Smooth muscle cell (in vitro differentiated cells): Measurements from ENCODE around the gene CTAG1B. TPM values are rescaled to one million over a fixed set of nuclear protein-coding genes. Genes with fewer than 3 reads are reported as not detected.
"Not testable (repeated sequence)": the region's sequence is repeated elsewhere in the genome, so short reads cannot be mapped to it uniquely, and the experiment has no call there.

Source experiments
- DNase-seq: peaks from one replicate; lab custom pipeline; 2025; ENCODE audit not compliant: unreplicated experiment; lab: John Stamatoyannopoulos, UW
- H2AFZ ChIP-seq: fragments of 200-600 bp; sonication (generic); 2 replicates; pipeline ENCODE4 v1.6.0; 2016; ENCODE audit warnings: antibody characterized with exemption, low read depth, mild to moderate bottlenecking
- H3F3A ChIP-seq: fragments of 200-600 bp; sonication (generic); 2 replicates; pipeline ENCODE4 v1.6.0; 2017; ENCODE audit warnings: antibody characterized with exemption, low read depth
- H3K27ac ChIP-seq: fragments of 200-600 bp; sonication (generic); 2 replicates; pipeline ENCODE4 v1.5.1; 2016; ENCODE audit warnings: low read depth, mild to moderate bottlenecking
- H3K27me3 ChIP-seq: fragments of 200-600 bp; sonication (generic); 2 replicates; pipeline ENCODE4 v1.6.1; 2016; ENCODE audit warnings: low read depth, mild to moderate bottlenecking
- H3K36me3 ChIP-seq: fragments of 200-600 bp; sonication (generic); 2 replicates; pipeline ENCODE4 v1.5.1; 2016; ENCODE audit warnings: low read depth
- H3K4me1 ChIP-seq: fragments of 200-600 bp; sonication (generic); 2 replicates; pipeline ENCODE4 v1.5.1; 2016; ENCODE audit warnings: low read depth
- H3K4me2 ChIP-seq: fragments of 200-600 bp; sonication (generic); 2 replicates; pipeline ENCODE4 v1.6.0; 2016; ENCODE audit warnings: mild to moderate bottlenecking
- H3K4me3 ChIP-seq: fragments of 200-600 bp; sonication (generic); 2 replicates; pipeline ENCODE4 v1.5.1; 2016; ENCODE audit warnings: mild to moderate bottlenecking
- H3K79me2 ChIP-seq: fragments of 200-600 bp; sonication (generic); 2 replicates; pipeline ENCODE4 v1.6.0; 2016; ENCODE audit warnings: low read depth, mild to moderate bottlenecking
- H3K9ac ChIP-seq: fragments of 200-600 bp; sonication (generic); 2 replicates; pipeline ENCODE4 v1.6.0; 2016; ENCODE audit warnings: low read depth
- H3K9me3 ChIP-seq: fragments of 200-600 bp; sonication (generic); replicated peaks from 2 replicates; pipeline ENCODE4 v1.5.1; 2016; ENCODE audit warnings: low read depth
- H4K20me1 ChIP-seq: fragments of 200-600 bp; sonication (generic); 2 replicates; pipeline ENCODE4 v1.6.0; 2016; ENCODE audit warnings: low read depth
- WGBS: methylation state at CpG from one replicate; pipeline ENCODE4 v1.1.7; 2016; ENCODE audit warnings: low lambda C conversion rate; 5-methylcytosine and 5-hydroxymethylcytosine counted together
- polyA plus RNA-seq: library from polyadenylated mRNA; unstranded; fragments of >200 nt; fragmentation: Nextera tagmentation; extraction: Ambion mirVana; gene quantifications from 2 replicates; pipeline ENCODE4 v1.2.1, GENCODE V29; 2016
- total RNA-seq: library from RNA; depleted of rRNA; stranded (reverse); fragments of >200 nt; gene quantifications from 2 replicates; pipeline ENCODE4 v1.2.3, GENCODE V29; 2014
- TF ChIP-seq, protein P1 (sequence below): fragments of 200-600 bp; sonication (generic); IDR thresholded peaks from 2 replicates; pipeline ENCODE4 v1.5.1; 2017; ENCODE audit warnings: borderline replicate concordance, mild to moderate bottlenecking, antibody characterized with exemption; ENCODE audit not compliant: insufficient read depth, poor library complexity, severe bottlenecking

CTAG1B gene
- total and polyA plus RNA-seq, 2 experiments from 2014 or later, result not detected

- Histone ChIP-seq H2AFZ (no peak overlapping the region), H3K4me3 (no peak overlapping the region), H3K27ac (no peak overlapping the region), H3K4me1 (no peaks in the 10 kb centered on the region), H3K79me2 (no peaks in the 10 kb centered on the region), H3K36me3 (no peaks in the 10 kb centered on the region), H3K9ac (no peak overlapping the region), H4K20me1 (no peaks in the 10 kb centered on the region), H3K4me2 (no peak overlapping the region), H3F3A (no peaks in the 10 kb centered on the region), H3K27me3 (no peaks in the 10 kb centered on the region), H3K9me3 (no peaks in the 10 kb centered on the region)
- DNase-seq, result no peak
- 71% methylated on average over 2 of the region's 2 CpGs for WGBS
- TF ChIP-seq, protein P1, sequence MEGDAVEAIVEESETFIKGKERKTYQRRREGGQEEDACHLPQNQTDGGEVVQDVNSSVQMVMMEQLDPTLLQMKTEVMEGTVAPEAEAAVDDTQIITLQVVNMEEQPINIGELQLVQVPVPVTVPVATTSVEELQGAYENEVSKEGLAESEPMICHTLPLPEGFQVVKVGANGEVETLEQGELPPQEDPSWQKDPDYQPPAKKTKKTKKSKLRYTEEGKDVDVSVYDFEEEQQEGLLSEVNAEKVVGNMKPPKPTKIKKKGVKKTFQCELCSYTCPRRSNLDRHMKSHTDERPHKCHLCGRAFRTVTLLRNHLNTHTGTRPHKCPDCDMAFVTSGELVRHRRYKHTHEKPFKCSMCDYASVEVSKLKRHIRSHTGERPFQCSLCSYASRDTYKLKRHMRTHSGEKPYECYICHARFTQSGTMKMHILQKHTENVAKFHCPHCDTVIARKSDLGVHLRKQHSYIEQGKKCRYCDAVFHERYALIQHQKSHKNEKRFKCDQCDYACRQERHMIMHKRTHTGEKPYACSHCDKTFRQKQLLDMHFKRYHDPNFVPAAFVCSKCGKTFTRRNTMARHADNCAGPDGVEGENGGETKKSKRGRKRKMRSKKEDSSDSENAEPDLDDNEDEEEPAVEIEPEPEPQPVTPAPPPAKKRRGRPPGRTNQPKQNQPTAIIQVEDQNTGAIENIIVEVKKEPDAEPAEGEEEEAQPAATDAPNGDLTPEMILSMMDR, result no peak
Measured at GRCh38 chrX:154595559-154596249, 23.4 kb downstream of the CTAG1B start.

GRCh38 chrX:154594491-154594890 is 24.6 kb downstream of the CTAG1B start:
- Histone ChIP-seq H3K27ac (no peak overlapping the region), H3K27me3 (no peaks in the 10 kb centered on the region), H3K4me3 (no peak overlapping the region), H3K79me2 (no peaks in the 10 kb centered on the region), H3K9me3 (no peaks in the 10 kb centered on the region), H3K4me1 (no peaks in the 10 kb centered on the region), H4K20me1 (no peaks in the 10 kb centered on the region), H3K9ac (no peak overlapping the region), H3K4me2 (no peak overlapping the region), H3F3A (no peaks in the 10 kb centered on the region), H3K36me3 (no peaks in the 10 kb centered on the region), H2AFZ (no peak overlapping the region)
- no peak for DNase-seq
- TF ChIP-seq, protein P1, result no peak
- WGBS, result 70% methylated on average over 4 of the region's 4 CpGs

DNA sequence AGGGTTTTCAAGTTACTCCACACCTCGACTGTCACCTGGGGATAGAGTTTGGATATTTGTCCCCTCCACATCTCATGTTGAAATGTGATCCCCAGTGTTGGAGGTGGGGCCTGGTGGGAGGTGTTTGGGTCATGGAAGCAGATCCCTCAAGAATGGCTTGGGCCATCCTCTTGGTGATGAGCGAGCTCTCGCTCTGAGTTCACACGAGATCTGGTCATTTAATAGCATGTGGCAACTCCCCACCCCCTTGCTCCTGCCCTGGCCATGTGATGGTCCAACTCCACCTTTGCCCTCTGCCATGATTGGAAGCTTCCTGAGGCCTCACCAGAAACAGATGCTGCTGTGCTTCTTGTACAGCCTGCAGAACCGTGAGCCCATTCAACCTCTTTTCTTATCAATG is 25.9 kb downstream of the CTAG1B start:
- H3K36me3 ChIP-seq, result no peaks in the 10 kb centered on the region
- no peak overlapping the region for H2AFZ ChIP-seq
- DNase-seq, result no peak
- no peaks in the 10 kb centered on the region for H4K20me1 ChIP-seq
- H3K27ac ChIP-seq, result no peak overlapping the region
- TF ChIP-seq, protein P1, result no peak
- H3K4me2 ChIP-seq, result no peak overlapping the region
- H3K9me3 ChIP-seq, result no peaks in the 10 kb centered on the region
- H3K27me3 ChIP-seq, result no peaks in the 10 kb centered on the region
- H3F3A ChIP-seq, result no peaks in the 10 kb centered on the region
- no peaks in the 10 kb centered on the region for H3K4me1 ChIP-seq
- H3K79me2 ChIP-seq, result no peaks in the 10 kb centered on the region
- H3K4me3 ChIP-seq, result no peak overlapping the region
- H3K9ac ChIP-seq, result no peak overlapping the region
- 75% methylated on average over 5 of the region's 5 CpGs for WGBS

- no peak overlapping the region for H3K4me2 ChIP-seq
- H3K36me3 ChIP-seq, result no peaks in the 10 kb centered on the region
- no peak overlapping the region for H3K27ac ChIP-seq
- H4K20me1 ChIP-seq, result no peaks in the 10 kb centered on the region
- no peak overlapping the region for H3K9ac ChIP-seq
- H3K79me2 ChIP-seq, result no peaks in the 10 kb centered on the region
- H3K4me3 ChIP-seq, result no peak overlapping the region
- no peaks in the 10 kb centered on the region for H3F3A ChIP-seq
- no peaks in the 10 kb centered on the region for H3K4me1 ChIP-seq
- DNase-seq, result no peak
- 86% methylated on average over 5 of the region's 5 CpGs for WGBS
- H3K9me3 ChIP-seq, result no peaks in the 10 kb centered on the region
- TF ChIP-seq, protein P1, result no peak
- H2AFZ ChIP-seq, result no peak overlapping the region
- no peaks in the 10 kb centered on the region for H3K27me3 ChIP-seq
Measured at GRCh38 chrX:154592505-154592904, 26.6 kb downstream of the CTAG1B start.

DNA sequence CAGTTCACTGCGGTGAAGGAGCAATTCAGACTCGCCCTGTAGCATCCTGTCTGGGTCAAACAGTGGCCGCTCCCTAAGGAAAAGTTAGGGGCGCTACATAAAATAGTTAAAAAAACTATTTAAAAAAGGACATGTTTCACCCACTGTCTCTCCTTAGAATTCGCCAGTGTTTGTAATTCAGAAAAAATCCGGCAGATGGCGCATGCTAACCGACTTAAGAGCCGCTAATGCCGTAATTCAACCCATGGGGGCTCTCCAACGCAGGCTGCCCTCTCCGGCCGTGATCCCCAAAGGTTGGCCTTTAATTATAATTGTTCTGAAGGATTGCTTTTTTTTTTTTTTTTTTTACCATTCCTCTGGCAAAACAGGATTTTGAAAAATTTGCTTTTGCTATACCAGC is 28.7 kb downstream of the CTAG1B start:
- not testable (repeated sequence) for DNase-seq, H4K20me1 ChIP-seq, H3K4me1 ChIP-seq, H3K9me3 ChIP-seq, H3K79me2 ChIP-seq, H3K4me2 ChIP-seq, H3K4me3 ChIP-seq, H2AFZ ChIP-seq, H3K9ac ChIP-seq, H3K27me3 ChIP-seq, H3F3A ChIP-seq, H3K27ac ChIP-seq, H3K36me3 ChIP-seq
- WGBS, result no CpG with 5 or more reads among the region's 13 CpGs
